GM19351 (cell line): ENCODE data around the gene POLR2M.

Experiments used
- ATAC-seq: cut with Tn5 transposase; IDR thresholded peaks from one replicate; pipeline ENCODE4 v1.9.1; 2021; ENCODE audit warnings: mild to moderate bottlenecking, moderate library complexity; ENCODE audit not compliant: unreplicated experiment

POLR2M gene

GRCh38 chr15:57706405-57707209 is at the start of gene POLR2M:
TSS of gene POLR2M (plus strand) at chr15:57706714. CDS start at chr15:57706843, 129 bp downstream.
- peak; percentile 94 for ATAC-seq

GRCh38 chr15:57657619-57658018 is 48.9 kb upstream of the POLR2M start:
- no peak for ATAC-seq

GRCh38 chr15:57662091-57662744 is 44.3 kb upstream of the POLR2M start:
- no peak for ATAC-seq

- no peak for ATAC-seq
These were observed 43.7 kb upstream of the POLR2M start for GRCh38 chr15:57662802-57663201.

GRCh38 chr15:57663262-57663661 is 43.3 kb upstream of the POLR2M start:
- ATAC-seq, result no peak

GRCh38 chr15:57665194-57665593 is 41.3 kb upstream of the POLR2M start:
- ATAC-seq, result no peak

- ATAC-seq, result no peak
These were observed 40.6 kb upstream of the POLR2M start for GRCh38 chr15:57665939-57666338.

GRCh38 chr15:57667171-57667849 is 39.2 kb upstream of the POLR2M start:
- ATAC-seq, result no peak

- no peak for ATAC-seq
These were observed 38.5 kb upstream of the POLR2M start for GRCh38 chr15:57668016-57668415.

GRCh38 chr15:57671636-57672035 is 34.9 kb upstream of the POLR2M start:
- no peak for ATAC-seq

GRCh38 chr15:57675481-57676181 is 30.9 kb upstream of the POLR2M start:
- no peak for ATAC-seq

GRCh38 chr15:57676585-57676984 is 29.9 kb upstream of the POLR2M start:
- no peak for ATAC-seq

GRCh38 chr15:57677204-57677603 is 29.3 kb upstream of the POLR2M start:
- ATAC-seq, result no peak

GRCh38 chr15:57680021-57680420 is 26.5 kb upstream of the POLR2M start:
- no peak for ATAC-seq

GRCh38 chr15:57681011-57681410 is 25.5 kb upstream of the POLR2M start:
- no peak for ATAC-seq

- no peak for ATAC-seq
These were observed 23.0 kb upstream of the POLR2M start for GRCh38 chr15:57683481-57683880.

- no peak for ATAC-seq
These were observed 21.9 kb upstream of the POLR2M start for GRCh38 chr15:57684491-57685151.

- ATAC-seq, result no peak
These were observed 21.0 kb upstream of the POLR2M start for GRCh38 chr15:57685306-57686095.

- ATAC-seq, result no peak
These were observed 19.9 kb upstream of the POLR2M start for GRCh38 chr15:57686657-57687056.
